Ovary (tissue), 3 donors: ENCODE results near the gene MARCHF3.

ENCODE experiments used
- CTCF ChIP-seq, 3 donors: fragments of 450-650 bp in 2 of 3; fragments of 200-600 bp in 1 of 3; IDR thresholded peaks; one replicate each; pipeline versions ENCODE4 v1.5.1 to v1.8.0; 2016 to 2022; ENCODE audit warnings: antibody characterized with exemption in 3 of 3, mild to moderate bottlenecking in 1 of 3
- EP300 ChIP-seq: sonication (generic); formaldehyde crosslinking; IDR thresholded peaks from one replicate; pipeline ENCODE4 v1.6.1; 2017; ENCODE audit warnings: antibody characterized with exemption
- POLR2A ChIP-seq: fragments of 450-650 bp; IDR thresholded peaks from one replicate; pipeline ENCODE4 v1.6.1; 2017; ENCODE audit warnings: antibody characterized with exemption, mild to moderate bottlenecking, moderate library complexity
- donor health status: DM: no; HTN: no; CAD: no.

- TF ChIP-seq CTCF (IDR thresholded peaks at IDR 0.05) (no peak), POLR2A (no peak), EP300 (no peak)
These were observed 69.2 kb downstream of the MARCHF3 start for GRCh38 chr5:126961128-126961527.
